NCI-H82 treated with DMSO at 0.1 percent for 48 hours (cell line): ENCODE data around the gene HIPK2.
"Not testable (repeated sequence)": the region's sequence is repeated elsewhere in the genome, so short reads cannot be mapped to it uniquely, and the experiment has no call there.

Experiments used
- DNase-seq: peaks from one replicate; lab custom pipeline; 2025; ENCODE audit not compliant: unreplicated experiment; lab: John Stamatoyannopoulos, UW

HIPK2 gene

GRCh38 chr7:139557857-139558581, 219.8 kb downstream of the HIPK2 start:
- DNase-seq: no peak

GRCh38 chr7:139553991-139554700, 223.7 kb downstream of the HIPK2 start:
- not testable (repeated sequence) for DNase-seq

GRCh38 chr7:139548302-139549028, 229.3 kb downstream of the HIPK2 start:
- no peak for DNase-seq

- no peak for DNase-seq
These were observed 233.2 kb downstream of the HIPK2 start for GRCh38 chr7:139544645-139545044.

GRCh38 chr7:139543801-139544603, 233.8 kb downstream of the HIPK2 start:
- DNase-seq: no peak

- DNase-seq: no peak
These were observed 235.3 kb downstream of the HIPK2 start for GRCh38 chr7:139542308-139543151.

DNA sequence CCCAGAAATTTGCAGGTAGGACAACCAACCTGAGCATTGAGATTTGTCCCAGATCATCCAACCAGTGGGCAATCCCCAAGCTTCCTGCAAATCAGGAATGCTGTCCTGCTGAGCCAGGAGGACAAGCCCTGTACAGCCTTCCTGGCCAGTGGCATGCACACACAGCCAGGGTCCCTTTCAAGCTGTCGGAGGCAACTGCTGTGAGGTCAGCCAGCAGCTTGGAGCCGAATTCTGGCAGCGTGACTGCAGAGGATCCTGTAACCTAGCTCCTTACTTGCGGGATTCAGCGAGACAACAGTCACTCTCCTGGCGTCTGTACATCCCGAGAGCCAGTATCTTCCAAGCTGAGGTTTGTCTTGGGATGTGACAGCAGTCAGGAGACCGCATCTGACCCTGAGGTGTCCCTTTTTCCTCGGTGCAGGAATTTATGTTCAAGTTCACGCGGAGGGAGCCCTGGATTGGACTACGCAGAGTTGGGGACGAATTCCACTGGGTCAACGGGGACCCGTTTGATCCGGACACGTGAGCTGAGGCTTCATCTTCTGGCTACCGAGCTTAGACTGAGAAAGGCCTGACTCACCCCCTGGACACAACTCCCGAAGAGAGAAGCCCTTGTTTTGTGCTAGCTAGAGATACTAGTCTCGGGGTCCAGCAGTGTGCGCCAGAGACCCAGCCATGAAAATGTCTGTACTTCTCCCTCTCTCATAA, 236.0 kb downstream of the HIPK2 start:
- no peak for DNase-seq

GRCh38 chr7:139540203-139540602, 237.6 kb downstream of the HIPK2 start:
- DNase-seq: no peak

GRCh38 chr7:139538881-139539635, 238.7 kb downstream of the HIPK2 start:
- DNase-seq: no peak

- DNase-seq: no peak
These were observed 241.6 kb downstream of the HIPK2 start for GRCh38 chr7:139536152-139536551.

- DNase-seq: no peak
These were observed 242.7 kb downstream of the HIPK2 start for GRCh38 chr7:139534966-139535651.

DNA sequence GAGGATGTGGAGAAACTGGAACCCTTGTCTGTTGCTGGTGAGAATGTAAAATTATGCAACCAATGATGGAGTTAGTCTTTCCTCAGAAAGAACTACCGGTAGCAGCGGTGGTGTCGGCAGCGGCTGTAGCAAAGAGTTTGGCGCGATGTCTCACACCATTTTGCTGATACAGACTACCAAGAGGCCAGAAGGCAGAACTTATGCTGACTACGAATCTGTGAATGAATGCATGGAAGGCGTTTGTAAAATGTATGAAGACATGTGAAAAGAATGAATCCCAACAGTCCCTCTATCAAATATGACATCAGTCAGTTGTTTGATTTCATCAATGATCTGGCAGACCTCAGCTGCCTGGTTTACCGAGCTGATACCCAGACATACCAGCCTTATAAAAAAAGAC, 243.7 kb downstream of the HIPK2 start:
- no peak for DNase-seq

DNA sequence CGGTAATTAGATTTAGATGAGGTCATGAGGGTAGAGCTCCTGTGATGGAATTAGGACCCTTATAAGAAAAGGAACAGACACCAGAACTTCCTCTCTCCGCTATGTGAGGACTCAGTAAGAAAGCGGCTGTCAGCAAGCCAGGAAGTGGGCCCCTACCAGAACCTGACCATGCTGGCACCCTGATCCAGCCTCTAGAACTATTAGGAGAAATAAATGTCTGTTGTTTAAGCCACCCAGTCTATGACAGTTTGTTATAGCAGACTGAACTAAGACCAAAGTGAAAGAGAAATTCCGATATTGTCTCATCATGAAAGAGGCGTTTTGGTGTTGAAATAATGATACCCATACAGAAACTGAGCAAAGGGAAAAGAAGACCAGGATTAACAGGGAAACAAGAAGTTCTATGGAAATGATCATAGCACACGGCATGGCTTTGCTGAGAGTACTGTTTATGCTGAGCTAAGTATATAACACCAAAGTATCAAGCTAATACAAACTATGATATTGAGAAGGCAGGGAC, 245.1 kb downstream of the HIPK2 start:
- DNase-seq: no peak

GRCh38 chr7:139531094-139531493, 246.7 kb downstream of the HIPK2 start:
- DNase-seq: no peak

DNA sequence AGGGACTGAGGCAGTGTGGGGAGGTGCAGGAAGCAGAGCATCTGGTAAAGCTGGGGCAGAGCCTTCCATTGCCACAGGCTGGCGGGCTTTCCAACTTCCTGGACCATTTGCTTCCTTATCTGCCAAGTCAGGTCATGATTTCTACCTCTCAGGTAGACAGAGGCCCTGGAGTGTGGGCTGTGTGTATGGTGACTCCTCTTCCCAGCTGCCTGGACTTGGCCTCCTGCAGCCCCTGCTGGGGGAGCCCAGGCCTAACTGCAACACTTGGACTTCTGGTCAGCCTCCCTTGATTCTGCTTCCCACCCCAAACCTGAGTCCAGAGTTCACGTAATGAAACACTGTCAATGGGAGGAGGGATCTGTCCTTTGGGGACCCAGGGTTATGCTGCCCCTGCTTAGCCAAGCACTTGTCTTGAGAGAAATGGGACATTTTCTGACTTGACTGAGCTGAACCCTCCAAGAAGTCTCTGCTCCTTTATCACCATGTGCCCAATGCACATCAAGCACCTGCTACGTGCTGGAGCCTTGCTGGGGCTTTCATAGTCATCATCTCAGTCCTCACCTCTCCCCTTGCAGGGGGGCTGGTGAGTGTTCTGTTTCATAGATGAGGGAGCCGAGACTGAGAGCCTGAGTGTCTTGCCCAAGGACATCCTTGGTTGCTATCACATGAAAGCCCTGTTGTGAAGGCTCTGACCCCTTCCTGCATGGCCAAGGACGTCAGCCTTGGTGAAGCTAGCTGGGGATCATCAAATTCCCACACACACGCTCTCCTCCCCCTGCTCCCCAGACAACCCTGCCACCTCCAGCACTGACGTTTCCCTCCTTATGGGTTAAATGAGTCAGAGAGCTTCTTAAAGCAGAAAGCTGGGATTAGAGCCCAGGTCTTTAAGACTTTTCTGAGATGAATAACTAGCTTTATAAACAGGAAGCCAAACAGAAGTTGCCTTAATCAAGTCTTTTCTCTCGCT, 250.9 kb downstream of the HIPK2 start:
- no peak for DNase-seq

- DNase-seq: no peak
These were observed 252.0 kb downstream of the HIPK2 start for GRCh38 chr7:139525750-139526149.

DNA sequence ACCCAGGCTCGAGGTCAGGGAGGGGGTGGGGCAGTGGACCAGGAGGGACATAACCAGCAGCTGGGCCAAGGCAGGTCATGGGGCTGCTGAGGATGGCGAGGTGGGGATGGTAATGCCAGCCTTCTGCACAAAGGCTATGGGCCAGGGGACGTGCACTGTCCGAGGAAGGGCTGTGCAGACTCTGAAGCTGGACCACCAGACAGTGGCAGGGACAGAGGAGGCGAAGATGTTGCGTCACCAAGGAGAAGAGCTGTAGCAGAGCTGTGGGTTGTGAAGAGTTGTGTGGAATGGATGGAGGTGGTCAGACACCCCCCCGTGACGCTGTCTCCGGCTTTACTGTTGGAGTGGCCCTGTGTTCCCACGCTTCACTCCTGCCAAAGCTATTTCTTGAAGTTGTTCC, 252.6 kb downstream of the HIPK2 start:
- no peak for DNase-seq
